Ascending aorta (tissue), 2 donors: ENCODE data around the gene RASL10A. TPM values are rescaled to one million over a fixed set of nuclear protein-coding genes. Genes with fewer than 3 reads are reported as not detected.

Experiments used
- DNase-seq, 2 donors: peaks; one replicate each; pipeline ENCODE4 v3.0.0-alpha.2; 2019; ENCODE audit warnings: low spot score in 2 of 2
- H3K27ac ChIP-seq, 2 donors: fragments of 200-600 bp; sonication (generic); one replicate each; pipeline ENCODE4 v1.5.1; 2016 to 2017; ENCODE audit warnings: mild to moderate bottlenecking in 1 of 2
- H3K27me3 ChIP-seq: fragments of 200-600 bp; sonication (generic); one replicate; pipeline ENCODE4 v1.5.1; 2017
- H3K36me3 ChIP-seq, 2 donors: fragments of 200-600 bp; sonication (generic); one replicate each; pipeline ENCODE4 v1.5.1; 2016
- H3K4me1 ChIP-seq, 2 donors: fragments of 200-600 bp; sonication (generic); one replicate each; pipeline ENCODE4 v1.5.1; 2016 to 2017; ENCODE audit warnings: mild to moderate bottlenecking in 1 of 2
- H3K4me3 ChIP-seq, 2 donors: fragments of 200-600 bp; sonication (generic); one replicate each; pipeline ENCODE4 v1.5.1; 2016 to 2017; ENCODE audit warnings: mild to moderate bottlenecking in 1 of 2
- H3K9me3 ChIP-seq, 2 donors: fragments of 200-600 bp; sonication (generic); one replicate each; pipeline ENCODE4 v1.5.1; 2016
- intact Hi-C: fragments of 100-400 bp; cut with DNase I; formaldehyde crosslinking; loops from one replicate; pipeline ENCODE4 v1.15.1; 2023
- total RNA-seq: library from RNA; depleted of rRNA; stranded (reverse); fragments of >200 nt; gene quantifications from one replicate; pipeline ENCODE4 v1.1.0, GENCODE V29; 2016
- TF ChIP-seq, protein P1 (sequence below), 3 experiments: fragments of 200-600 bp in 2 of 3; fragments of 450-650 bp in 1 of 3; sonication (generic) in 2 of 3; IDR thresholded peaks; one replicate each; pipeline ENCODE4 v1.5.1; 2016 to 2019; ENCODE audit warnings: antibody characterized with exemption in 3 of 3, mild to moderate bottlenecking in 1 of 3, moderate library complexity in 1 of 3

The RASL10A gene
- total RNA-seq, 1 donor from 2014 or later, result not detected

DNA sequence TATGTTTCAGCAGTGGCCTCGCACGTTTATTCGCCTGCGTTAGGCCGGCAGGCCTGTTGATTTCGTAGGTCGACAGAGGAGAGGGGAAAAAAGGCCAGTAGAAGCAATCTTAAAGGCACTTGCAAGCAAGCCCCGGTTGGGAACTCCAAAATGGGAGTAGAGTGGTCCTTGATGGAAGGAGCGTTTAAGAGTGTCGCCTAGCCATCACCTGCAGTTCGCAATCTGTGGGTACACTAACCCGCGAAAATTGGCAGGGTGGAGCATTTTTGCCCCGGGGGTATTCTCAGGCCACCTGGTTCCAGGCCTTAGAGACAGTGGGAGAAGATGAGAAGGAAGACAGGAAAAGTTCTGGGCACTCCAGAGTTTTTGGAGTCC is 46.3 kb downstream of the RASL10A start:
- TF ChIP-seq, protein P1, sequence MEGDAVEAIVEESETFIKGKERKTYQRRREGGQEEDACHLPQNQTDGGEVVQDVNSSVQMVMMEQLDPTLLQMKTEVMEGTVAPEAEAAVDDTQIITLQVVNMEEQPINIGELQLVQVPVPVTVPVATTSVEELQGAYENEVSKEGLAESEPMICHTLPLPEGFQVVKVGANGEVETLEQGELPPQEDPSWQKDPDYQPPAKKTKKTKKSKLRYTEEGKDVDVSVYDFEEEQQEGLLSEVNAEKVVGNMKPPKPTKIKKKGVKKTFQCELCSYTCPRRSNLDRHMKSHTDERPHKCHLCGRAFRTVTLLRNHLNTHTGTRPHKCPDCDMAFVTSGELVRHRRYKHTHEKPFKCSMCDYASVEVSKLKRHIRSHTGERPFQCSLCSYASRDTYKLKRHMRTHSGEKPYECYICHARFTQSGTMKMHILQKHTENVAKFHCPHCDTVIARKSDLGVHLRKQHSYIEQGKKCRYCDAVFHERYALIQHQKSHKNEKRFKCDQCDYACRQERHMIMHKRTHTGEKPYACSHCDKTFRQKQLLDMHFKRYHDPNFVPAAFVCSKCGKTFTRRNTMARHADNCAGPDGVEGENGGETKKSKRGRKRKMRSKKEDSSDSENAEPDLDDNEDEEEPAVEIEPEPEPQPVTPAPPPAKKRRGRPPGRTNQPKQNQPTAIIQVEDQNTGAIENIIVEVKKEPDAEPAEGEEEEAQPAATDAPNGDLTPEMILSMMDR (IDR thresholded peaks at IDR 0.05), result no peak
- Histone ChIP-seq H3K4me1 (peaks cover 6 to 47% of the 10 kb centered on the region in 2 donors), H3K36me3 (peaks cover 15 to 27% of the 10 kb centered on the region in 2 donors), H3K27me3 (no peaks in the 10 kb centered on the region), H3K27ac (peak overlapping the region; percentile 96 to 99), H3K9me3 (no peaks in the 10 kb centered on the region), H3K4me3 (peak overlapping the region; percentile 76 to 98)
- DNase-seq, result no peak
- intact Hi-C loops, result loop anchor here (5.0 kb wide), 1 partner anchor 1153 kb away; no protein-coding TSS in a partner anchor

DNA sequence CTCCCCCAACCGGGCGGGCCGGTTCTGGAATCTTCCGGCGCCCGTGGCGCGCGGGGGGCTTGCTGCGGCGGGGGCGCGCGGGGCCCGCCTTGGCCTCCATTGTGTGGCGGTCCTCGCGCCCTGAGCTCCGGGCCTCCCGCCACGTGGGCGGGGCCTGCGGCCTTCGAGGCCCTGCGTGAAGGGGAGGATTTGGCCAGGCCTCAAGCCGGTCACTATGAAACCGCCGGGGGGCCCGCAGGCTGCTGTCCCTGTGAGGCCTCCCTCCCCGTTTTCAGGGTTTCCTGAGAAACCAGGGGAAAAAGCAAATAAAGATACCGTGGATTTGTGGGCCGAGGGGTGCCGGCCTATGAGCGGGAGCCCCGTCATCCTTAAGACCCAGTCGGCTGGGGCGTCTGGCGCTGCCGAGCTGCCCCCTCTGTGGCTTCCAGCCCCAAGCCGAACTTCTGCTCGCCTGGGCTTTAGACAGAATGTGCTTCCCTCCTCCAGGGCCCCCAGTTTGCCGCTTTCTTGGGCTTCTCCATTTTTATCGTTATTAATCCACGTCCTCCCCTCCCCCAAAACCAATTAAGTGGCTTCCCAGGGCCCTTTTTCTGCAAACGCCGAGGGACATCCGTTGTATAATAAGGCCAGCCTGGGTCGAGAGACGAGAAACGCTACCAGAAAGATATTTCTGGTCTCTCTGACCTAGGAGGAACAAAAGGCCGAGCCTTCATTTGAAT is 46.8 kb downstream of the RASL10A start:
- H3K4me1 ChIP-seq, result peaks cover 6 to 47% of the 10 kb centered on the region in 2 donors
- peak in 1 of 2 donors; percentile 74 for DNase-seq
- no peaks in the 10 kb centered on the region for H3K9me3 ChIP-seq
- H3K36me3 ChIP-seq, result peaks cover 9 to 24% of the 10 kb centered on the region in 2 donors
- no peaks in the 10 kb centered on the region for H3K27me3 ChIP-seq
- intact Hi-C loops, result loop anchor here (5.0 kb wide), 1 partner anchor 1154 kb away; no protein-coding TSS in a partner anchor
- peak overlapping the region; percentile 96 to 99 for H3K27ac ChIP-seq
- H3K4me3 ChIP-seq, result peak overlapping the region; percentile 76 to 98
- TF ChIP-seq, protein P1 (IDR thresholded peaks at IDR 0.05), result no peak

DNA sequence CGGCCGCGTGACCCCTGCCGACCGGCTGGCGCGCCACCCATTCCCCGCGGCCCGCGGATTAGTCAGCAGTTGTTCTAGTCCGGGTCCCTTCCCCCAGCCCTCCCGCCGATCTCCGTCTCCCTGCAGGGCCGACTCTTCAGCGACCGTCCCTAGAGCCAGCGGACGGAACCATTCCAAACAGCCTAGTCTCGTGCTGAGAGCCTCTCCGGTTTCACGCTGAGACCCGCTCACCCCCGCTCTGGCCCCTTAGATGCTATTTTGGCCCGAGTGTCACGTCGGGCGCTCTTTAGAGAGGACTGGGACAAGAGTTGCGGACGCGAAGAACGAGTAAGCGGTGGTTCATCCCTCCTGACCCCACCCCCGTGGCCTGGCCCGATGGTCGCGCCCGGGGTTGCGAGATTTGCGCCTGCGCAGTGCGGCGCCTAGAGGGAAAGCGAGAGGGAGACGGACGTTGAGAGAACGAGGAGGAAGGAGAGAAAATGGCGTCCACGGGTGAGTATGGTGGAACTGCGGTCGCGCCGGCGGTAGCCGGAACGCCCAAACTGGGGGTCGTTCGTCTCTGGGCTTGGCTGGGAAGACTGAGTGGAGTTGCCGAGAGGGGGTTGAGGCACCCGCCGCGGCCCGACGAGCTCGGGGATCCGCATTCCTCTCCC is 47.5 kb downstream of the RASL10A start, which contains the start of the genes EWSR1 and RHBDD3:
Gene EWSR1, plus strand, starts transcription at position 411 of the 653 bp plus-strand sequence. Its CDS starts 69 bp downstream, at position 480.
Gene RHBDD3, minus strand, starts transcription at position 124 of the 653 bp plus-strand sequence. CDS start 2,355 bp downstream, outside the sequence.
- Histone ChIP-seq H3K4me3 (peak within 1 kb of the TSS; percentile 76 to 98), H3K27ac (peak within 1 kb of the TSS; percentile 96 to 99), H3K9me3 (no peaks in the 10 kb centered on the region), H3K36me3 (peaks cover 4 to 19% of the 10 kb centered on the region in 2 donors), H3K27me3 (no peaks in the 10 kb centered on the region), H3K4me1 (peaks cover 6 to 47% of the 10 kb centered on the region in 2 donors)
- intact Hi-C loops, result loop anchor here (1.0 to 5.0 kb wide), 2 partner anchors 38 to 1154 kb away; partner anchors contain the start of gene GAS2L1
- TF ChIP-seq, protein P1 (IDR thresholded peaks at IDR 0.05), result no peak
- DNase-seq, result peak; percentile 88 to 97

DNA sequence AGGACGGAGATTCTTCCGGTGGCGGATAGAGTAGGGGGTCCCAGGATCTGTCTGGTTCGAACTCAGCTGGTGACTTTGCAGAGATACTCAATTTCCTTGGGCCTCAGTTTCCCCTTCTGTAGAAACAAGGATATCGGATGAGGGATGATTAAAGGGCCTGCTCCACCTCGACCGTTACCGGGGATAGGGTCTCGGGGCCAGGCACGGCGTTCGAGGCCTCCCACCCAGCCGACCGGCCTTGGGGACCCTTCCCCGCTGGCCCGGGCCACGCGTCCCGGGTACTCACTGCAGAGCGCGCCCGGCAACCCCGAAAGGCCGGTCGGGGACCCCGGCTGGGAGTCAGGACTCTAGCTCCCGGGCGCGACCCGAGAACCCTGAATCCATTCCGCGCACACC is 48.0 kb downstream of the RASL10A start:
- Histone ChIP-seq H3K4me1 (peaks cover 6 to 41% of the 10 kb centered on the region in 2 donors), H3K36me3 (peaks cover 3 to 14% of the 10 kb centered on the region in 2 donors), H3K27me3 (no peaks in the 10 kb centered on the region), H3K4me3 (peak overlapping the region; percentile 76 to 98), H3K27ac (peak overlapping the region; percentile 96 to 99), H3K9me3 (no peaks in the 10 kb centered on the region)
- DNase-seq, result no peak
- intact Hi-C loops, result loop anchor here (1.0 to 5.0 kb wide), 2 partner anchors 39 to 1155 kb away; partner anchors contain the start of gene GAS2L1
- TF ChIP-seq, protein P1 (IDR thresholded peaks at IDR 0.05), result no peak

DNA sequence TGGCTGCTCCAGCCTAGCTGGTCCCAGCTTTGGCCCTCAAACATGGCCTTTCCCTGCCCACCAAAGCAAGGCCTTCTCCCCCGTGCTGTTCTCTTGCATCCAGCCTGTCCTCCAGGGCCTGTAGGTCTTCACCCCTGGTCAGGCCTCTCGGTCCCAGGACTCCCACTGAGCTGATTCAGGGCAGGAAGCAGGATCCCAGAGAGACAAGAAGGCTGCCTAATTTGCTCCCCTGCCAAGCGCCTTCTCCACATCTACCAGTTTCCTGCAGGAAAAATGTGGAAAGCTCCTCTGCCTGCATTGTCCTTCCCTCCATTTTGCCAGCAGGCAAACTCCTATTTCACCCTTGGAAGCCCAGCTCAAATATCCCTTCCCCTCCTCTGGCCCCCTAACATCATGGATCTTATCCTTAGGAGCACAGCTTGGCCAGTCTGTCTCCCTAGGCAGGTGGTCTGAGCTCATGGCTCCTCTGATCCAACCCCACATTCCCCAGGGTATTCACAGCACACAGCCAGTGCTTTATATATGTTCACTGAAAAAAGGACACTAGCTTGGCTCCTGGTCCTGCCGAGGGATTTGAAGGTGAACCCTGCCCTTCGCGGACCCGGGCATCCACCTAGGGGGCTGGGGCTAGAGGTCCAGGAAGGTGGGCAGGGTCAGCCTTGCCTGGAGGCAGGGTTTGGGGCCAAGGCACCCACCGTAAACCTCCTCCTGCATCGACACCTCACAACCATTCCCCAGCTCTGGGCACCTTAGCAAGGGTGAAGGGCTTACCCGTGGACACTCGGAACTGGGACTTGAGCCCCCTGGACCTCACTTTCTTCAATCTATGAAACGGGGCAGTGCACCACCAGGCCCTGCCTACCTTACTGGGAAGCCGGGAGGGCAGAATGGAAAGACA is 48.7 kb downstream of the RASL10A start:
- Histone ChIP-seq H3K4me3 (peak overlapping the region; percentile 76 to 98), H3K9me3 (no peaks in the 10 kb centered on the region), H3K4me1 (peaks cover 6 to 35% of the 10 kb centered on the region in 2 donors), H3K36me3 (peaks cover 3 to 10% of the 10 kb centered on the region in 2 donors), H3K27ac (peak overlapping the region; percentile 96 to 99), H3K27me3 (no peaks in the 10 kb centered on the region)
- TF ChIP-seq, protein P1 (IDR thresholded peaks at IDR 0.05), result no peak
- no peak for DNase-seq
- intact Hi-C loops, result loop anchor here (1.0 to 5.0 kb wide), 2 partner anchors 39 to 1155 kb away; partner anchors contain the start of gene GAS2L1
